GM21576 (cell line): ENCODE results near the gene TSPAN17.
"Not testable (repeated sequence)": the region's sequence is repeated elsewhere in the genome, so short reads cannot be mapped to it uniquely, and the experiment has no call there.

Source experiments
- ATAC-seq: cut with Tn5 transposase; IDR thresholded peaks from one replicate; pipeline ENCODE4 v1.9.1; 2021; ENCODE audit warnings: mild to moderate bottlenecking, moderate library complexity; ENCODE audit not compliant: unreplicated experiment

TSPAN17 gene

GRCh38 chr5:176677209-176677939 lies 30.1 kb downstream of the TSPAN17 start:
- no peak for ATAC-seq

- no peak for ATAC-seq
Observed at GRCh38 chr5:176678584-176678983, 31.3 kb downstream of the TSPAN17 start.

GRCh38 chr5:176679365-176680225 lies 32.3 kb downstream of the TSPAN17 start:
- ATAC-seq, result no peak

DNA sequence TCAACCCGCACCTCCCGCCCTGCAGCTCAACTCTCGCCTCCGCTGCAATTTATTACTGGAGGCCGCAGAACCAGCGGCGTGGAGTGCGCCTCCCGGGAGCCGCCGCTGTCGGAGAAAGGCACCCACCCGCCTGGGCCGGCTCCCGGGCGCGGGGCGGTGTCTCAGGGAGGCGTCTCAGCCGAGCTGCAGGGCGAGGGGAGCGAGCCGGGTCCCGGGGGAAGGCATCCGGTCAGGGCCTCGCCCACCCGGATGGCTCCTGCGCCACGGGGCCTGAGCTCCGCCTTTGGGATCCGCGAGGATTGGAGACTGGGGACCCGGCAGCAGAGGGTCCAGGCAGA lies 32.9 kb downstream of the TSPAN17 start:
- no peak for ATAC-seq

DNA sequence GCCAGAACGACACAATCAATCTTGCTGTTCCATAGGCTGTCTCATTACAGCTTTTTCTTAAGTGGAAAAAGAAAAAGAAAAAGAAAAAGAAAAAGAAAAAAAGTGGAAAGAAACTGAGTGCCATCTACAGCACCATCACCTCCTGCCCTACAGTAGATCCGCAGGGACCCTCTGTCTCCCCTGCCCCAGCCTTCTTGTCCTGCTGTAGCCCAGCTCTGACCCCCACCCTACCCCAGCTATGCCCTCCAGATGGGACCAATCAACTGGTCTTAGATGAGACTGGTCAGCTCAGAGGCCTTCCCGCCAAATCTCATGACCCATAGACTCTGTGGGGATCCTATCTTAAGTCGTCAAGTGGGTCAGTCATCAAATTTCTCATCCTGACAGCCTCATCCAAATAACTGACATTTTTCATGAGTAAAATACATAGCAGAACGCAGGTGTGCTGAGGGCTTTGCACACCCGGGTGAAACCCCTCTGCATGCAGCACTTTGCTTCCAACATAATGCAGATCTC lies 34.8 kb downstream of the TSPAN17 start:
- no peak for ATAC-seq

DNA sequence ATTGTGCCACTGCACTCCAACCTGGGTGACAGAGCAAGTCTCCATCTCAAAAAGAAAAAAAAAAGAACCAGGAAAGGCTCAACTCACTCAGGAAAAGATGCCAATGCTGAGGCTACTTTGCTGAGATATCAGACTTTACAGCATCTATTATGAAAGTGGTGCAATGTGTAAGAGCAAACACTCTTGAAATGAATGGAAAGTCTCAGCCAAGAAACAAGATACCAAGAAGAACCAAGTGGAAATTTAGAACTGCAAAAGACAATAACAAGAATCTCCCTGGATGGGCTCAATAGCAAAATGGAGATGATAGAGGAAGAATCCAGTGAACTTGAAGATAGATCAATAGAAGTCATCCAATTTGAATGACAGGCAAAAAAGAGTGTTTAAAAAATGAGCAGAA lies 37.7 kb downstream of the TSPAN17 start:
- no peak for ATAC-seq

- no peak for ATAC-seq
Observed at GRCh38 chr5:176687247-176687646, 40.0 kb downstream of the TSPAN17 start.

DNA sequence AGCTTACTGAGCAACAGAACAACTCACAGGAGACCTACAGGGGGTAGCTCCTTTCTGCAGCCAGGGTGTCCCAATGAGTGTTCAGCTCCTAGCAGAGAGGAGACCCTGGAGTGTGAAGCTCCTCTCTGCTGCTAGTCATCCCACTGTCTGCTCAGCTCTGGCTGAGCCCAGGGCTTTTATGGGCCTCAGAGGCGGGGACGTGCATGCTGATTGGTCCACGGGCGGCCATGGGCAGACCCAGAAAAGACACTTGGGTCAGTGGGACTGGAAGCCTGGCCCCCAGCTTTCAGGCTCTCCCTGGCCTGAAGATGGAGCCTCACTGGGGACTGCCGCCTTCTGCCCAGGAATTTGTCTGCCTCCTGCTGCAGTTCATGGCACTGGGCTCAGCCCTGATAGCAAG lies 40.6 kb downstream of the TSPAN17 start:
- no peak for ATAC-seq

DNA sequence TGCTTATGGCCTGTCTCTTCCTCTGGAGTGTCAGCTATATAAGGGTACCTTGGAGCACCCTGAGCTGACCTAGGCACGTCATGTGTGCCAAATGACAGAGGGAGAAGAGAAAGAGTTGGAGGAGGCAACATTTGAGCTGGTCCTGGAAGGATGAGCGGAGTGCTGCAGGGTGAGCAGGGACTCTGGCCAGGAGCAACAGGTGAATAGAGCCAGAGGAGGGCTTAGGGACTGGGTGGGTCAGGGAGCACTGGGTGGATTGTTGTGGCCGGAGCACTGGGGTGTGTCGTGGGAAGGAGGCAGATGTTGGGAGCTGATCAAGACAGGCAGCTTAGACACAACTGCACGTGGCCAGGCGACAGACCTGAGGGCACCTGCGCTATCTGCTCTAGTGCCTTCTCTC lies 43.6 kb downstream of the TSPAN17 start:
- ATAC-seq, result no peak

DNA sequence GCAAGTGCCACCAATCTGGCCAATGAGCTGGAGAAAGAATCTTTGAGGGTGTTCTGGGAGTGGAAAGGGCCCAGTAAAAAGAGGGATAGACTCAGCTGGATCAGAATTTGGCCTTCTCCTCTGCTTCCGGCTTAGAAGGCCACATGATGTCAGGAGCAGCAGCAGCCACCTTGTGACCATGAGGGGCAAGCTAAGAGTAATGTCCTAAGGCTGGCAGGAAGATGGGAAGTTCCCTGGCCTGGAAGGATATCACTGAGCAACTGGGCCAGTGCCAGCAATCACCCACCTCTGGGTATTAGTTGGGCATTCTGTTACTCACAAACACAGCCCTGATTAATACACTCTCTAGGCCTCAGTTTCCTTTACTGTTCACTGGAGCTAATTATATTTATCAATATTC lies 44.2 kb downstream of the TSPAN17 start:
- no peak for ATAC-seq

DNA sequence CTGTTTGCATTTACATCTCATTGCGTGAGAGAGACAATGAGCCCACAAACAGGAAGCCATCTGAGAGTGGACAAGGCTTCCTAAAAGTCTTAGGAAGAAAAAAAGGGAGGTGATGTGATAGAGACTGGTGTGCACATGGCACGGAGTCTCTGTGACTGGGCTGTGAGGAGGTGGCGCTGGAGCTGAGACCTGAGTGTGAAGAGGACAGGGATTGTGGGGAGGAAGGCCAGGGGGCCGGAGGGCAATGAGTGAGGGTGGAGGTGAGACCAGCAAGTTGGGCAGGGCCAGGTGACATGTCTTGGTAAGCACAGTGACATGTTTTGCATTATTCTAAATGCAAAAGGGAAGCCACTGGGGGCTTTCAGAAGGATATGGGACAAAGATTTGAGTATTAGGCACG lies 45.0 kb downstream of the TSPAN17 start:
- ATAC-seq, result no peak

DNA sequence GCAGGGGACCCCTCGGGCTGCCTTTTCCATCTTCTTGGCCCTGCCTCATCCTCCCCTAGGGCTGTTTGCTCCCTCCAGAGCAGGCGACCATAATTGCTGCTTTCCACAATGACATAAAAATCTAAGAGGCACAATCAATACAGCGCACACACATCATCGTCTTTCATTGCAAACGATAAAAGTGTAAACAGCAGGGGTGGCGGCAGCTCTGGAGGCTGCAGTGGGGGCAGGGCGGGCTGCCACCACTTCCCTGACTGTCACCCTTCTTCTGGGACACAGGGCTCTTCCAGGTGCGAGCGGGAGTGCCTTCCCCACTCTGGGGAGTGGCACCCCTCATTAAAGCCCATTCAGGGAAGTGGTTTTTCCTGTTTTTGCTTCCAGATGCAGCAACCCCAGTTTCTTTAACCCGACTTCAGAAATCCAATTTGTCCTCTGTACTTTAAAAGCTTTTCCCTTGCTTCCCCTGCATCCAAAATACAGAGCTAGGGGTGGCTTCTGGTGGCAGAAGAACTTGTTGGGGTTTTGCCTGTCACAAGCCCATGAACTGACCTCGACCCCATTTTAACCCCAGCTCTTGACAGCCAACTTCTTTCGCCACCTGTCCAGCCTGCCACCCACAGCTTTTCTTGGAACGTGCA lies 45.7 kb downstream of the TSPAN17 start:
- no peak for ATAC-seq

- no peak for ATAC-seq
Observed at GRCh38 chr5:176693477-176693851, 46.2 kb downstream of the TSPAN17 start.

DNA sequence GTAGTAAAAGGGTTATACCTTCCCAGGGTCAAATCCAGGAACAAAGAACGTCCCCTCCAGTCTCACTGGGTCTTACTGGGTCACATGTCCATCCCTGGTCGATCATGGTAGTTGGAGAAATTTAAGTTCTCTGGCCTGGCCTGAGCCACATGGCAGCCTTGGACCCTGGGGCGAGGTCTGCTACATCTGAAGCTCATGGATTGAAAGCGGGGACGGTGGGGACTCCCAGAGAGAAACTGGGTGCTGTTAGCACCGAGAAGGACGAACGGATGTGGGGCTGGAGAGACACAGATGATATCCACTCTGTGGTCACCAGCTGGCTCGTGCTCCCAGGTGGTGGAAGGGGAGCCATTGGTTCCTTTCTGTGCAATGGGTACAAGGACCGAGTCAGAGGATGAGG lies 46.9 kb downstream of the TSPAN17 start:
- ATAC-seq, result no peak

GRCh38 chr5:176694631-176695030 lies 47.3 kb downstream of the TSPAN17 start:
- ATAC-seq, result no peak

- ATAC-seq, result no peak
Observed at GRCh38 chr5:176695073-176695472, 47.8 kb downstream of the TSPAN17 start.

- no peak for ATAC-seq
Observed at GRCh38 chr5:176697267-176697933, 50.1 kb downstream of the TSPAN17 start.

- ATAC-seq, result no peak
Observed at GRCh38 chr5:176697934-176698538, 50.8 kb downstream of the TSPAN17 start.

DNA sequence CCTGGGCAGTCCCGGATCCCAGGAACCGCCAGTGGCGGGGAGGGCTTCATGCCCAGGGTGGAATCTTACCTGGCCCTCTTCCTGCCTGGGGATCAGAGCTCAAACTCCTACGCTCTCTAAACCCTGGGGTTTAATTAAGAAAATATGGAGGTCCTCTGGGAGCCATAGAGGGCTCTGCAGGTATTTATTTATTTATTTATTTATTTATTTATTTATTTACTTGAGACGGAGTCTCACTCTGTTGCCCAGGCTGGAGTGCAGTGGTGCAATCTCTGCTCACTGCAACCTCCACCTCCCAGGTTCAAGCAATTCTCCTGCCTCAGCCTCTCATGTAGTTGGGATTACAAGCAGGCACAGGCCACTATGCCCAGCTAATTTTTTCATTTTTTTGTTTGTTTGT lies 52.2 kb downstream of the TSPAN17 start:
- not testable (repeated sequence) for ATAC-seq

GRCh38 chr5:176700239-176700847 lies 53.1 kb downstream of the TSPAN17 start:
- ATAC-seq, result no peak
